Measurements from ENCODE around the gene GIPC1. TPM values are rescaled to one million over a fixed set of nuclear protein-coding genes. Genes with fewer than 3 reads are reported as not detected.
A peak's percentile ranks its signal among the peaks of the same experiment; 100 is the strongest.

Gene GIPC1
- total RNA-seq, 2 experiments from 2014 or later = 17.3 to 19.6 TPM

GRCh38 chr19:14503285-14503684 is 7.4 kb upstream of the GIPC1 start:
- Mint-ChIP-seq H3K27ac (no peak overlapping the region), H3K27me3 (no peaks in the 10 kb centered on the region), H3K36me3 (ENCODE audit: low read depth) (no peaks in the 10 kb centered on the region), H3K4me3 (no peak overlapping the region), H3K4me1 (ENCODE audit: low read depth) (peaks cover 28% of the 10 kb centered on the region), H3K9me3 (no peaks in the 10 kb centered on the region)
- POLR2A ChIA-PET = interaction anchor here (4.1 kb wide), 1 partner anchor 14 kb away, joined by 23 read pairs; the partner anchor contains the start of gene DNAJB1
- CTCF ChIA-PET = interaction anchor here (0.8 to 3.2 kb wide), 6 partner anchors 8 to 183 kb away, joined by 4 to 23 read pairs (median 8); partner anchors contain the start of gene GIPC1
- ATAC-seq (no peak), DNase-seq (no peak)
- intact Hi-C loops (cut with micrococcal nuclease) = no loop called here
- no peak for TF ChIP-seq CTCF (IDR thresholded peaks at IDR 0.05)

DNA sequence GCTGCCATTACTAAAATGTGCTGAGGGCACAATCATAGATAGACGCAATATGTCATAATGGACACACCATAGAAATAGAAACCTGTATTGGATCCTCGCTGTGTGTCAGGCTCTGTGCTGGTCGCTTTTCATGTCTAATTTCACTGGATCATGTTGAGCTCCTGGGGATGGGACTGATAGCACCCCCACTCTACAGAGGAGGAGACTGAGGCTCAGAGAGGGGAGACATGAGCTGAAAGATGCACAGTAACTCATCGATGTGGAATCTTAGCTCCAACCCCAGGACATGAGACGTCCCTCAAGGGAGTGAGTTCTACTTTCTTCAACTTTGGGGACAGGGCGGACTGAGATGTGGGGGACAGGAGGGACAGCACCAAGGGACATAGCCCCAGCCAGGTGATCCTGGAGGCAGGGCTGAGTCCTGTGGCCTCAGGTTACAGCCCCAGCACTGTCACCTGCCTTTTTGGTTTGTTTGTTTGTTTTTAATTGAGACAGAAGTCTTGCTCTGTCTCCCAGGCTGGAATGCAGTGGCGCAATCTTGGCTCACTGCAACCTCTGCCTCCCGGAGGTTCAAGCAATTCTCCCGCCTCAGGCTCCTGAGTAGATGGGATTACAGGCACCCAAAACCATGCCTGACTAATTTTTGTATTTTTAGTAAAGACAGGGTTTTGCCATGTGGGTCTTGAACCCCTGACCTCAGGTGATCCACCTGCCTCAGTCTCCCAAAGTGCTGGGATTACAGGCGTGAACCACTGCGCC is 6.6 kb upstream of the GIPC1 start:
- ATAC-seq (no peak), DNase-seq (no peak)
- intact Hi-C loops (cut with micrococcal nuclease) = no loop called here
- Mint-ChIP-seq H3K36me3 (ENCODE audit: low read depth) (no peaks in the 10 kb centered on the region), H3K9me3 (no peaks in the 10 kb centered on the region), H3K27me3 (no peaks in the 10 kb centered on the region), H3K4me3 (no peak overlapping the region), H3K4me1 (ENCODE audit: low read depth) (peaks cover 22% of the 10 kb centered on the region), H3K27ac (no peak overlapping the region)
- no peak for TF ChIP-seq CTCF (IDR thresholded peaks at IDR 0.05)
- ChIA-PET CTCF (interaction anchor here (1.0 to 2.1 kb wide), 3 partner anchors 22 to 24 kb away, joined by 3 to 8 read pairs (median 6); no protein-coding TSS in a partner anchor), POLR2A (interaction anchor here (4.1 kb wide), 1 partner anchor 15 kb away, joined by 23 read pairs; the partner anchor contains the start of gene DNAJB1)

DNA sequence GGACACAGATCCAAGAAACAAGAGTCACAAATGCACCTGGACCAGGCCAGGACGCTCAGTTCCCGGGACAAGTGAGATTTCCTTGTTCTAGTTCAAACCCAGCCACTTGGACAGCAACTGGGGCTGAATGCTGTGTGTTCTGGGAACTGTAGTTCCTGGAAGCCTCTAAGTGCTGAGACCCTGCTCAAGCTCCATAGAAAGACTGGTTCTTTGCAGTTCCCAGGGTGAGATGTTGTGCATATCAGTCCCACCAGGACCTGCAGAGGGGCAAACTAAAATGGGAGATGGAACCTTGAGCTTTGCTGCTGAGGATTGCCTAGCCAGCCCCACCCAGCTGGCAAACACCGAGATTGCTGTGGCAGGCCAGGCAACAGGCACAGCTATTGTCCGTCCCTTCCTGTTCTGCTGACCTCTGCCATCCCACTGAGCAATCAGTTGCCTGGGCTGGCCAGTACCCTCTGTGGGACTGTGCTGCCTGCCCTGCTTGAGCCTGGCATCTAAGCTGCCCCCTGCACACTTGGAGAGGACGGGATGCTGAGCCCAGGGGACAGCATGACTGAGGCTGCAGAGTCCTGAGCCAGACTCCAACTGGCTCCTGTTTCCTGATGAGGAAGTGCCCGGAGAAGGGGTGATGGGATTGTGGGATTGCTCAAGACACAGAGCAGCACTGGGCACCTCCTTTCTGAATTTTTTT is 1.4 kb upstream of the GIPC1 start:
- ChIA-PET POLR2A (interaction anchor here (1.8 to 2.6 kb wide), 2 partner anchors 16 to 19 kb away, joined by 5 to 7 read pairs; no protein-coding TSS in a partner anchor), CTCF (interaction anchor here (0.6 to 5.6 kb wide), 7 partner anchors 7 to 513 kb away, joined by 3 to 37 read pairs (median 7); no protein-coding TSS in a partner anchor)
- peak overlapping the region; percentile 79 for H3K4me3 Mint-ChIP-seq
- H3K4me1 Mint-ChIP-seq (ENCODE audit: low read depth) = peaks cover 18% of the 10 kb centered on the region
- no peaks in the 10 kb centered on the region for H3K27me3 Mint-ChIP-seq
- DNase-seq (no peak), ATAC-seq (no peak)
- intact Hi-C loops (cut with micrococcal nuclease) = no loop called here
- TF ChIP-seq CTCF (IDR thresholded peaks at IDR 0.05) = no peak
- no peaks in the 10 kb centered on the region for H3K36me3 Mint-ChIP-seq (ENCODE audit: low read depth)
- H3K27ac Mint-ChIP-seq = no peak overlapping the region
- no peaks in the 10 kb centered on the region for H3K9me3 Mint-ChIP-seq

GRCh38 chr19:14496834-14497227 is 904 bp upstream of the GIPC1 start:
- Mint-ChIP-seq H3K9me3 (no peaks in the 10 kb centered on the region), H3K4me3 (peak overlapping the region; percentile 79), H3K27me3 (no peaks in the 10 kb centered on the region), H3K4me1 (ENCODE audit: low read depth) (peaks cover 18% of the 10 kb centered on the region), H3K36me3 (ENCODE audit: low read depth) (no peaks in the 10 kb centered on the region), H3K27ac (peak overlapping the region; percentile 36)
- TF ChIP-seq CTCF (IDR thresholded peaks at IDR 0.05) = no peak
- POLR2A ChIA-PET = interaction anchor here (1.8 to 2.6 kb wide), 2 partner anchors 16 to 20 kb away, joined by 5 to 7 read pairs; no protein-coding TSS in a partner anchor
- CTCF ChIA-PET = interaction anchor here (0.6 to 5.6 kb wide), 6 partner anchors 8 to 512 kb away, joined by 3 to 37 read pairs (median 7); no protein-coding TSS in a partner anchor
- intact Hi-C loops (cut with micrococcal nuclease) = no loop called here
- no peak for DNase-seq
- no peak for ATAC-seq

Data from activated CD8-positive, alpha-beta T cell treated with anti-CD3 and anti-CD28 coated beads for 36 hours (primary cell).